Stimulated activated CD4-positive, alpha-beta T cell treated with anti-CD3 and anti-CD28 coated beads, Interleukin-4, amount 100 ng/mL, for 4 hours (primary cell): ENCODE data around the gene RASSF4.

Experiments used
- DNase-seq, 2 experiments: peaks; one replicate each; pipeline ENCODE4 v3.0.0-alpha.2; 2020

The RASSF4 gene

DNA sequence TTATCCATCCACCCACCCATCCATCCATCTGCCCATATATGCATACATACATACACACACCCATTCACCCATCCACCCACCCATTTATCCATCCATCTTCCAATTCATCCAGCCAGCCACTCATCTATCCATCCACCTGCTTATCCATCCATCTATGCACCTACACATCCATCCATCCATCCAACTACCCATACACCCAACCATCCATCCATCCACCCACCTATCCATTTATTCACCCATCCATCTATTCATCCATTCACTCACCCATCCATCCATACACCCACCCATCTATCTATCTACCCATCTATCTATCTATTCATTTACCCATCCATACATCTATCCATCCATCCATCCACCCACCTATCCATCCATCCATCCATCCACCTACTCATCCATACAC lies 31.1 kb upstream of the RASSF4 start:
- no peak for DNase-seq

DNA sequence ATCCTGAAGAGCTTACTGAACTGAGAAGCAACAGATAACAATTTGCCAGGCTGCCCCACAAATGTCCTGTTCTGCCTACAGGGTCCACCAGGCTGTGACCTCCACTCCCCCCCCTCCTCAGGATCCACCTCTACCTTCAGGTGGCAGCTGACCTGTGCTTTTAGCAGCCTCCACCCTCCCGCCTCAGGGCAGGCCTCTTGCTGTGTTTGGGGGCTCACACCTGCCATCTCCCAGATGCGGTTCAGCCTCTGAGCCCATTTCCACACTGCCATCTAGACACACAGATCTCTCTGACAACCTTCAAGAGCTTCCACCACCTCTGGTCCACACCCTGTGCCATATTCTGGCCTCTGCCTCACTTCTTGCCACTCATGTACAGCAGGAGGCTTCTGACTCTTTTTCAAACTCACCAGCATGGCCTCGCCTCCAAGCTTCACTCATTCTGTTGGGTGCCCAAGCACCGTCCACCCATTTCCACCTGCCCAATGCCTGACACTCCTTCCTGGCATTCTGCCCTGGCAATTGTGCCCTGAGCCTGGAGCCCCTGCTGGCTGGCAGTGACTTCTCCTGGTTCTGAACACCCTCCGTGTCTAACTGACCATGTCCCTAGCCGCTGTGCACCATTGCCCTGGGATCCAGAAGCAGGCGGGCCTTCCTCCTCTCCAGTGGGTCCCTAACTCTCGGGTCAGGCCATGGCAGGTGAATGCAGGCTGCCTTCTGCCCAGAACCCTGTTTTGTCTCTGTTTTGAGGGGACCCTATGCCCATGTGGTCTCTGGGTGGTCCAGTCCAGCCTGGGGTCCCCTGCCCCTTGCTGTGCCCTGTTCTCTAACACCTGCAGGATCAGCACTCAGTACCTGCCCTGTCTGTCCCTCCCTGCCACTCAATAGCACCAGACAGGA lies 30.0 kb upstream of the RASSF4 start:
- DNase-seq: no peak

DNA sequence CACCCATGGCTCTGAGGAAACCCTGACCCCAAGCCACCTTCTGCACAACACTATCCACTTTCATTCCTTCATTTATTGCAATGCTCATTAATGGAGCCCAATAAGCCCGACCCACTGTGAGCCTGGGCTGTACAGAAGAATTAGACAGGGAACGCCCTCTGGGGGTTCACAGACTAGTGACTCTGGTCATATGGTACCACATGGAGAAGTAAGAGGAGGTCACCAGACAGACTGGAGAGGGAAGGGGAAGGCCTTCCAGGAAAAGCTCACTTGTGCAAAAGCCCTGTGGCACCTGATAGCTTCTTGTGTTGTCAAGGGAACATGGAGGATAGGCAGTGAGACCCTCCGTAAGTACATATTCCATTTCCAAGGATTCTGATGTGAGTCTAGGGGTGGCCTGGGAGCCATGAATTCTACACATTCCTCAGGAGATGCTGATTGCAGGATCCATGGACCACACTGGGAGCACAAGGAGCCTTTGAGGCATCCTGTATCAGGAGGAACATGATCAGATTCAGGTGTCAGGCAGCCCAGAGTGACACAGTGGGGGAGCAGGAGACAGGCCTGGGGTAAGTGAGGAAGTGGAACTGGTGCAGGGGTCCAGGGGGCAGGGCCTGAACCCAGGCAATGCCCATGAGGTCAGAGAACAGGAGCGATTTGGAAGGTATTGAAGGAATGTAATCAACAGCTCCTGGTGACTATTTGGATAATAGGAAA lies 28.5 kb upstream of the RASSF4 start:
- no peak for DNase-seq

DNA sequence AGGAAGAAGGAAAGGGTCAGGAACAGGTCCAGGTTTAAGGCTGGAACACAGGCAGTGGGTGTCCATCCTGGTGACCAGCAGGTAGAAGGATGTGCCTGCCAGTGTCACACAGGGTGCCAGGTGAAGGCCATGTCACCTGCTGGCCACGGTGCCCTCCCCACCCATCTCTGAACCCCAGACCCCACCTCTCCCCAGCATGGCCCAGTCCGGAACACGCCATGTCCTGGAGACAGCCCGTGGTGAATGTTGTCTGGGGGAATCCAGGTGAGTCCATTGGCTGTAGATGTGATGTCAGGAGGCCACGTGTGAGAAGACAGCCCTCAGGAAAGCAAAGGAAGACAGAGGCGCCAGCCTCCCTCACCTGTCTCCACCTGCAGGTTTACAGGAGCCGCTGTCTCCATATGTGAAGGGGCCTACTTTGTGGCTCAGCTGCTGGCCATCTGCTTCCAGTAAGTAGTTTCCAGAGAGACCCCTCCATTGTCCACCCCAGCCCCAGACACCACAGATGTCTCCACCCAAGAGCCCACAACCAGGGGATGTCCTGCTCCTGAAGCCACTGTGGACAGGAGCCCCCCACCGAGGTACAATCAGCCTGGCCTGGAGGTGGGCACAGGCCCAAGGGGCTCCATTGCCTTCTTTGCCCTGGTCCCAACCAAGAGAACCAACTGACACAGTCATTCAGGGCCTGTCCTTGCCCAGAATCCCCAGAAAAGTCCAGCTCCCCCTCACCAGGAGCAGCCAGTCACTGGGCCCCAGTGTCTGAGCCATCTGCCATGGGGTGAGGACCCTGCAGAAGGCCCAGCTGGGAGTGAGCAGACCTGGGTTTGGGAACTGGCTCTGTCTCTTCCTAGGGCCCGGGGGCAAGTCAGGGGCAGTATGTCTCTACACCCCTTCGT lies 27.7 kb upstream of the RASSF4 start:
- DNase-seq: no peak

DNA sequence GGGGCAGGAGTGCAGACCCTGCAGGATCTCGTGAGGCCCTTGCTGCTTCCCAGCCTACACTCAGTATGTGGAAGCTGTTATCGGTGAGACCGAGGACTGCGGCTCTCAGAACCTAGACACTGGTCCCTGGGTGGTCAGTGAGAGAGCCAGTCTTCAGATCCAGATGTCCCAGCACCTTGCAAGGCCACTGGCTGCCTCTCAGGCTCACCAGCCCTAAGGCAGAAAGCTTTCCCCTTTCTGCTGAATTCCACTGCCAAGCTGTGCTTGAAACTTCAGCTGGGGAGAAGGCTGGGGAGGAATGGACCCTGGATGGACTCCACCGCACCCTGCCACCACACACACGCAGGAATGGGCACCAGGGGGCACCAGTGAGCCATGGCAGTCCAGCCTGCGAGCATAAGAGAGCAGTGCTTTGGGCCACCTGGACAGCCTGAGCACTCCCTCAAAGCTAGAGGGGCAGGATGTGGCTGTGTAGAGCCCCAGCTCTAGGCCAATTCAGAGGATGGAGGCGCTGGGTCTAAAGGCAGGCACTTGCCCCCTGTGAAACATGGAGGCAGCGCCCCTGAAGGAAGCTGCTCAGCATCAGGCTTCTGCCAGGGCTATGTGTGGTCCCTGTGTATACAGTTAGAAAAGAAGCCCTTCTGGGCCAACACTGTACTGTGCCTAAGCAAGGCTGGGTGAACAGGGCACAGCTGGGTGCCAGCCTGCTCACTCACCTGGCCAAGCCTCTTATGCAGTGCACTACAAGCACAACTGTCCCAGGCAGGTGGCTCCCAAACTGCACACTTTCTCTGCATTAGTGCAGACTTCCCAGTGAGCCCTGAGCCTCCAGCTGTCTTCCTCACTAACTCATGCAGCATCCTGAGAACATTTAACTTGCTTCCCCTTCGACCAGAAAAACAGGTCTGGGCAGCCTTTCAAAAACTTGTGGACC lies 26.8 kb upstream of the RASSF4 start:
- peak; percentile 62 to 81 for DNase-seq

DNA sequence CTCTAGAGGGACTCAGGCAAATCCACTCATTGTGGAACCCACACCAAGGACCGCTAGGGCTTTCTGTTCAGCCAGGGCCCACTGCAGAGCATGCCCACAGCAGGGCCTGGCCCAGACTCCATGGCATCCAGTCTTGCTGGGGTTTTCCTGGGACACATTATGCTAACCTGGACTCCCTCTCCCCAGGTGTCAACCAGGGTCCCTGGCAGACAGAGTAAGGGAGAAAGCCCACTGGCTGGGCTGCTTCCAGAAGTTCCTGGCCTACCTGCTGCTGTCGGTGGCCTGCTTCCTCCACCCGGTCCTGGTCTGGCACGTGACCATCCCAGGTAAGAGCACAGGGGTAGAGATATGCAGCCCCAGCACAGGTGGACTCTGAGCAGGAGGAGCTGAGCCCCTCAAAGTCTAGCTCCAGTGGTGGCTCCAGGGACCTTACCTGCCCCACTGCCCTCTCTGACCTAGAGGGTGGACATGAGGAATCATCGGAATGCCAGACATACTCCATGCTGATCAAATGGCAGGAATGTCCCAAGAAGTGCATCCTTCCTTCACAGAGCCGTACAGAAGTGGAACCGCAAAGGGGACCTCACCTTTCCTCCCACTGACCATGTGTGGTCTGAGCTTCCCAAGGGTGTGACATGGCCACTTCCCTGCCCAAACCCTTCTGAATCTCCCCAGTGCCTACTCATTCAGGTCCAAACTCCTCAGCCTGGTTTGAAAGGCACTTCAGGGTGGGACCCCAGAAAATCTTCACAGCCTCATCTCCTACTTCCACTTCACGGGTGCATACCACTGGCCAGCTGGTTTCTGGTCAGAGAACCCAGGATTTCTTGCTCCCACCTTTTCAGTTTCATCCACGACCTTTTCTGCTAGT lies 25.9 kb upstream of the RASSF4 start:
- no peak for DNase-seq

DNA sequence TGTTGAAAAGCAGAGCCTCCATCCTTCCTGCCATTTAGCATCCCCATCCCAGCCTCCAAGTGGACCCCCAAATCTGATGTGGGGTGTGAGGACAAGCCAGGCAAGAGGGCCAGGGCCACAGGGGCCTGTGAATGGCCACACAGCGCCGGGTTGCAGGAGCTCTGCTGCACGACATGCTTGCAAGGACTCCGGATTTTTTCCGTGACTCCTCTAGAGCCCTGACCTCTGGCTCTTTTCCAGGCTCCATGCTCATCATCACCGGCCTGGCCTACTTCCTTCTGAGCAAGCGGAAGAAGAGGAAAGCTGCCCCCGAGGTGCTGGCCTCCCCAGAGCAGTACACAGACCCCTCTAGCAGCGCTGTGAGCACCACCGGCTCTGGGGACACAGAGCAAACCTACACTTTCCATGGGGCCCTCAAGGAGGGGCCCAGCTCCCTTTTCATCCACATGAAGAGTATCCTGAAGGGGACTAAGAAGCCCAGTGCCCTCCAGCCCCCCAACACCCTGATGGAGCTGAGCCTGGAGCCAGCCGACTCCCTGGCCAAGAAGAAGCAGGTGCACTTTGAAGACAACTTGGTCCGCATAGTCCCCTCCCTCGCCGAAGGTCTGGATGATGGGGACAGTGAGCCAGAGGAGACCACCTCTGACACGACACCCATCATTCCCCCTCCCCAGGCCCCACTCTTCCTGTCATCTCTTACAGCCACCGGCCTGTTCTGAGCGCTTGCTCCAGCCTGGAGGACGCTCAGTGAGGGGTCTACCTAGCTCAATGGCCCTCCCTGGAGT lies 25.0 kb upstream of the RASSF4 start:
- no peak for DNase-seq

DNA sequence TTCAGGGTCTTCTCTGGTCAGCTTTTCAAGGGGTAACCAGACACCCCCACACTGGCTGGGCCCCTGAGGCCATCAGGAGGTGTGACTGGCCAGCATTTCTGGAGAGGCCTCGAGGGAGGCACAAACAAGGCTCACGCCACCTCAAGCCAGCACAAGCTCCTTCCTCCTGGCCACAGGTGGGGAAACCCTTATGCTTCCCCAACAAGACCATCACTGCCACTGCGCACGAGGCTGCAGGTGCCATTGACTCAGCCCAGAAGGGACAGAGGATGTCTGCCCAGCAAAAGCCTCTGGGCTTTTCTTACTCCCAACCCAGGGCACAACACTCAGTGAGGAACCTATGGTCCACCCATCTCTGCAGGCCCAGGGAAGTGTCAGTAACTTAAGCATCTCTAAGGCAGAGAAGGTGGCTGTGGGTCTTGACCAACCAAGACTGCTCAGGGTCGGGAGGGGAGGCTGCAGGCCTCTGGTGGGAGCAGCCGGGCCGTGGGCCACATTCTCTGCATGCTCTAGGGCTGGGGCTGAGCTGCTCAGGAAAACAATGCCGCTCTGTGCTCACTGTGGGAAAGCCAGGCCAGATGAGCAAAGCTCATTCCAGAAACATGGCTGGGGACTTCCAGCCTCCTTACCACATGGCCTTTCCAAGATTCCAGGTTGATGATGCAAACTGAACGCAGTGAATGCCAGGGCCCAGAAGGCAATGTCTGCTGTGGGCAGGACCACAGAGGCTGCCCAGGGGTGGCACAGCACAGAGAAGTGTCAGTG lies 24.2 kb upstream of the RASSF4 start:
- no peak for DNase-seq

DNA sequence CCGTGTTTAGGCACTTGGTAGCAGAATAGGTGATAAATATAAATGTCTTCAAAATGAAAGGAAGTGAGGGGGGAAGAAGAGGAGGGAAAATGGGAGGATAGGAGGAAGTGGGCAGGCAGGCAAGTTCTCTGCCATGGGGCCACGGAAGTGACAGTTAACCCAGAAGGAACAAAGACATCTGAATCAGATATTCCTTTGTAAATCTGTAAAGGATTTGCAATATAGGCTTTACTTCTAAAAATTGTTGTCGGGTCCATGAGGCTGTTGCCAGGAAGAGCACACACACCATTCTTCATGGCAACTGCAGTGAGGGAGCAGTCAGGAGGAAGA lies 23.7 kb upstream of the RASSF4 start:
- DNase-seq: no peak

DNA sequence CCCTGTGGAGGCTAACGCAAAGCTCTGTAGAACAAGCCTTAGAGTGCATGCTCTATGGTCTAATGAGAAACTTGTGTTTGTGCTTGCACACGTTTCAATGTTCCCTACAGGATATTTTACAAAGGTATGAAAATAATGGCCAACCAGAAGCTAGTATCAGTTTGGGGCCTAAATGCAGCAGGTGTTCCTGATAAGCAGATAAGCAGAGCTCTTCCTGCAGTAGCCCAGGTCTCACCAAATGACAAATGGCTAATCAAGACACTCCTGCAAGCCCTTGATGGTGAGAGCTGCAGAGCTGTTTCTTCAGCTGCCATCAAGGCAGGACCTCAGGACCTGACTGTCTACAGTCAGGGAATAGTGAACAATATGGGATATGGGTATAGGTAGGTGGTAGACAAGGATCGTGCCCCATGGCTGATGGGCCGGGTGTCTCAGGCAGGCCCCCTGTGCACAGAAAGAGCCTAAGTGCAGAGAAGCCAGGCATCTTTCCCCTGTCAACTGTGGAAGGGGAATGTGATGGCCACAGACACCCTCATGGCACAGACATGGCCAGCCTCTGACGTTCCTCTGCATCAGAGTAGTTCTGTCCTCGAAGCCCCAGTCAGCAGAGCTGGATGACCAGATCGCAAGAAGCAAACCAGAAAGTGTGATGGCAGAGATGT lies 23.2 kb upstream of the RASSF4 start:
- no peak for DNase-seq

DNA sequence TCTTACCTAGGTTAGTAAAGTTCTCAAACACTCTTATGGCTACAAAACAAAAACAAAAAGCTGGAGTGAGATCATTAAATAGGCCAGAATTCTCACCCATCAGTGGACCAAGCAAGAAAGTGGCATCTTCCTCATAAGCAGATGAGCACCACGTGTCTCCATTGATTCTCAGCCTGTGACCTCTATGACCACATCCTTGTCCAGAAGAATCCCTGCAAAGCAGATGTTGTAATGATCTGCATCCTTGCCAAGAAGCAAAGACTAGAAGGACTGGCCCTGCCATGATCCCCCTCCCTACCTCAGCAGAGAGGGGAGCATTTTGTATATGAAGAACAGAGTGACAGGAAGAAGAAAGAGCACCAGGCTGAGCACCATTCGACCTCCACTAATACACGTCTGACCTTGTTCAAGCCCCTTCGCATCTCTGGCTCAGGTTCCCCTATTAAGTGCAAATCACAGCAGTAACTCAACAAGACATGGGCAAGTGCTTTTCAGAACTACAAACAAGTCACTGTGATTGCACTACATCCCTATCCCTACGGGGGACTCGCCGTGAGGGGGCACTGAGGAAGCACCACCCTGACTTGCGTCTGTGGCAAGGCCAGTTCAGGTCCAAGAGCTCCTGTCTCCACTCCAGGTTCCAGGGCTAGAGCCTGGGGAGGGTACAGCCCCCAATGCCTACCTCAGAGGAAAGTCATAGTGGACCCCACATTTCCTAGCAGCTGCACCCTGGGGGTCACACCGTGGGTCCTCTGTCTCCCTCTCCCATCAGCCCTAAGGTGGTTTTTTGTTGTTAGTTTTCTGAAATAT lies 22.2 kb upstream of the RASSF4 start:
- no peak for DNase-seq

DNA sequence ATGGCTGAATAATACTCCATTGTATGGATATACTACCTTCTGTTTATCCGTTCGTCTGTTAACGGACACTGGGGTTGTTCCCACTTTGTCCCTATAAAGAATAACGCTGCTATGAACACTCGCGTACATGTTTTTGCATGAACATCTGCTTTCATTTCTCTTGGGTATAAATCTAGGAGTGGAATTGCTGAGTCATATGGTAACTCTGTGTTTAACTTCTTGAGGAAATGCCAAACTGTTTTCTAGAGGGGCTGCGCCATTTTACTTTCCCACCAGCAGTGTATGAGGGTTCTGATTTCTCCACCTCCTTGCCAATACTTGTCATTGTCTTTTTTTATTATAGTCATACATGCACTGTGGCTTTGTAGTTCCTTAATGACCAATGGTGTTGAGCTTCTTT lies 20.6 kb upstream of the RASSF4 start:
- DNase-seq: no peak

DNA sequence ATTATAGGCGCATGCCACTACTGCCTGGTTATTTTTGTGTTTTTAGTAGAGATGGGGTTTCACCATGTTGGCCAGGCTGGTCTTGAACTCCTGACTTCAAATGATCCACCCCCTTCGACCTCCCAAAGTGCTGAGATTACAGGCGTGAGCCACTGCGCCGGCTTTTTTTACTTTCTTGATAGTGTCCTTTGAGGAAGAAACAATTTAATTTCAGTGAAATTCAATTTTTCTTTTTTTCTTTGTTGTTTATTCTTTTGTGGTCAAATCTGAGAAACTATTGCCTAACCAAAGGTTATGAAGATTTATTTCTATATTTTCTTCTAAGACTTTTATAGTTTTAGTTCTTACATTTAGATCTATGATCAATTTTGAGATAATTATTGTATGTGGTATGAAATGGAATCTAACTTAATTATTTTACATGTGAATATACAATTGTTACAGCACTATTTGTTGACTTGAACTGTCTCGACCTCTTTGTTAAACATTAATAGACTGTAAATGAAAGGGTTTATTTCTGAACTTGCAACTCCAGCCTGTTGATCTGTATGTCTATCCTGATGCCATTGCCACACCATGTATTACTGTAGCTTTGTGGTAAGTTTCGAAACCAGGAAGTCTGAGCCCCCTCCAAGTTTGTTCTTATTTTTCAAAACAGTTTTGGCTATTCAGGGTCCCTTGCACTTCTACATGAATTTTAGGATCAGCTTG lies 19.8 kb upstream of the RASSF4 start:
- no peak for DNase-seq

DNA sequence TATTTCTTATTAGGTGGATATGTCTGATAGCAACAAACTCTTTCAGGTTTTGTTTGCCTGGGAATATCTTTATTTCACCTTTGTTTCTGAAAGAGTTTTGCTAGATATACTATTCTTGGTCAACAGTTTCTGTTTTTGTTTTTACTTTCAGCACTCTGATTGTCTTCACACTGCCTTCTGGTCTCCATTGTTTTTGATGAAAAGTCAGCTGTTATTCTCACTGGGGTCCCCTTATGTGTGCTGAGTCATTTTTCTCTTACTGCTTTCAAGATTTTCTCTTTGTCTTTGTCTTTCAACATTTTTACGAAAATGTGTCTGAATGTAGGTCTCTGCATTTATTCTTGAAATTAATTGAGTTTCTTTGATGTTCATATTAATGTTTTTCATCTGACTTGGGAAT lies 15.2 kb upstream of the RASSF4 start:
- no peak for DNase-seq

DNA sequence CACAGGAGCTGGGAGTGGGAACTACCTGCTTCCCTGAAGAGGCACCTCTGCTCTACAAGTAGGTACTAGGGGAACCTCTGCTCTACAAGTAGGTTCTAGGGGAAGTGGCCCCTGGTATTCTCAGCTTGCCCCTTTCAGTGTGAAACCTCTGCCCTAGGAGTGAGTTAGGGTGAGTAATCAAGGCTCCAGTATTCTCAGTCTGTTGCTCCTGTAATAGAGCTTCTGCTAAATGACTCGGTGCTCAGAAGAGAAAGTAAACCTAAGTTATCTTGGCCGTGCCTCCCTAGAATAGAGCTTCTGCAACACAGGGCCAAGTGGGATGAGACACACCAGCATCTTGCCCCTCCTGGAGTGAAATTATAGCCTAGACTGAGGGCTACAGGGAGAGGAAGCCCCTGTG lies 13.4 kb upstream of the RASSF4 start:
- no peak for DNase-seq

DNA sequence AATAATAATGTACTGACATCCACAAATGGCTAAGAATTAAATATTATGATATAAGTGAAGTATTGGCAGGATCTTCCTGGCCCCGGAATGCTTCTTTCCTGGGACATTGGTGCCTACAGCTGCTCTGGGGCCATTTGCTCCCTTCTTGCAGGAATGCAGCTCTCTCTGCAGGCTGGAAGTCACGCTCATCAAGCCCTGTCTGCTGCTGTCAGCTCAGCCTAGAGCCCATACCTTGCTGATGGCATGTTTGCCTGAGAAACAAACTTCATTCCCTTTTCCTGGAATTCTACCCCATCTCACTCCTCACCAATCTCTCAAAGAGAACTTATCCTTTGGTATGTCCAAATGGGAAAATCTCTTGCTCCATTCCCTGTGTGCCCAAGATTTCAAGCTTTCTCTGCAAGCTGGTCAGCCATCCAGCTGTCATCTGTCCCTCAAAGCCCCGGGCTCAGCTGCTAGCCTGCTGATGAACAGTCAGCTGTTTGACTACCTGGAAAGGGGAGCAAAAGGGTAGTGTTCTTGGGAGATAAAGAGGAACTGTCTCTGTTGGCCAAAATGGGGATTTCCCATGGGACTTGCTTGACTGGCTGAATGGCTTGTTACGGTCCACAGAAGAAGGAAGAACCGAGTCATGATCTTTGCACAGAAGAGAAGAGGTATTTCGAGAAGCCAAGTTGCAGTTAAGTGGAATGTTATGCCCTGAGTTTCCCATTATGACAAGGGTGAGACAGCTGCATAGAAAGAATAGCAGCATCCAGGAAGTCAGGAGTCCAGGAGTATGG lies 12.0 kb upstream of the RASSF4 start:
- DNase-seq: no peak

DNA sequence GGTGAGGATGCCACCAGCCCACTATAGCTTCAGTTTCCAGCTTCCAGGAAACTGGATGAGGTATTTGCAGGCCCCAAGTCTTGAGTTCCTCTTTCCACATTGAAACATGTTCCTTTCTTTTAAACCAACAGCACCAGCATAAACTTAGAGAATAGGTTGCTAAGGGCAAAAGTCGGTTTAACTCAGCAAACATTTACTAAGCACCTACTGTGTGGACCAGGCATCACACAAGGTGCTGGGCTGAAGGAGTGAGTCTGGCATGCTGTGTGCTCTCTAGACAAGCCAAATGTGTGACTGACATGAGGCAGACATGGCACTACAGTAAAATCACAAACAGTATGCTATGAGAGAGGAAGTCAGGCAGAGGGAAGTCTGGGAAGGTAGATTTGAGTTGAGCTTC lies 11.0 kb upstream of the RASSF4 start:
- no peak for DNase-seq
